Adrenal gland (tissue), 5 donors: ENCODE data around the gene RPH3AL.
A peak's percentile ranks its signal among the peaks of the same experiment; 100 is the strongest.

Source experiments
- CTCF ChIP-seq, 6 experiments: fragments of 450-650 bp in 4 of 6; fragments of 200-600 bp in 2 of 6; sonication (generic) in 1 of 6; IDR thresholded peaks; 1 replicate in 5 of 6; 2 replicates in 1 of 6; pipeline versions ENCODE4 v1.5.1 to v1.8.0; 2016 to 2021; ENCODE audit warnings: antibody characterized with exemption in 6 of 6, mild to moderate bottlenecking in 2 of 6, moderate library complexity in 1 of 6
- POLR2A ChIP-seq, 2 donors: fragments of 450-650 bp; IDR thresholded peaks; one replicate each; pipeline ENCODE4 v1.6.1; 2017; ENCODE audit warnings: antibody characterized with exemption in 2 of 2, mild to moderate bottlenecking in 2 of 2, moderate library complexity in 1 of 2
- donor health status: DM: no; HTN: no; CAD: no.

- TF ChIP-seq CTCF (IDR thresholded peaks at IDR 0.05) (peak in 2 of 6 experiments; percentile 12 to 37), POLR2A (IDR thresholded peaks at IDR 0.05) (no peak)
Observed at GRCh38 chr17:305090-305976, 47.3 kb downstream of the RPH3AL start.
